IMR-90 (cell line): ENCODE data around the gene KCNMB2. TPM values are rescaled to one million over a fixed set of nuclear protein-coding genes. Genes with fewer than 3 reads are reported as not detected.

Experiments
- ATAC-seq: fragments of 200-7000 bp; cut with Tn5 transposase; 2 replicates; pipeline ENCODE4 v1.9.1; 2020; ENCODE audit warnings: low read depth, mild to moderate bottlenecking, moderate library complexity
- BruUV-seq: library from RNA; stranded (reverse); fragments of 400-500 nt; replicated peaks from 2 replicates; lab custom pipeline; 2021; lab: Mats Ljungman, UMichigan
- CTCF ChIA-PET: fragments of 300-600 bp; formaldehyde crosslinking; extraction: SDS; loops from one replicate; lab custom pipeline; 2021; ENCODE audit warnings: antibody characterized with exemption; lab: Yijun Ruan, JAX
- POLR2A ChIA-PET: fragments of 300-600 bp; sonication (Branson Sonifier 250); formaldehyde crosslinking; loops from one replicate; lab custom pipeline; 2022; ENCODE audit warnings: antibody characterized with exemption; ENCODE audit not compliant: unreplicated experiment; lab: Charles Lee
- DNase-seq: peaks from one replicate; pipeline ENCODE4 v3.0.0; 2013
- H2AFZ ChIP-seq: replicated peaks from 2 replicates; pipeline ENCODE3; 2013; ENCODE audit warnings: low read length, mild to moderate bottlenecking; ENCODE audit not compliant: poor library complexity
- H2AK5ac ChIP-seq: 2 replicates; pipeline ENCODE4 v1.6.1; 2013; ENCODE audit warnings: low read depth, low read length, inconsistent platforms
- H2AK9ac ChIP-seq: replicated peaks from 2 replicates; pipeline ENCODE3; 2013; ENCODE audit warnings: mild to moderate bottlenecking, low read depth, low read length, moderate library complexity; ENCODE audit not compliant: poor library complexity
- H2BK120ac ChIP-seq: 2 replicates; pipeline ENCODE4 v1.6.1; 2013; ENCODE audit warnings: low read depth, low read length, inconsistent platforms
- H2BK15ac ChIP-seq: 3 replicates; pipeline ENCODE4 v1.6.1; 2013; ENCODE audit warnings: low read depth, low read length, inconsistent platforms
- H2BK20ac ChIP-seq: 2 replicates; pipeline ENCODE4 v1.6.1; 2013; ENCODE audit warnings: low read depth, mild to moderate bottlenecking, inconsistent platforms, low read length, moderate library complexity
- H2BK5ac ChIP-seq: 2 replicates; pipeline ENCODE4 v1.6.1; 2013; ENCODE audit warnings: mild to moderate bottlenecking, low read depth, low read length, inconsistent platforms; ENCODE audit not compliant: poor library complexity, severe bottlenecking
- H3K14ac ChIP-seq: replicated peaks from 2 replicates; pipeline ENCODE4 v1.6.1; 2013; ENCODE audit warnings: low read depth, low read length, inconsistent platforms
- H3K18ac ChIP-seq: 2 replicates; pipeline ENCODE4 v1.6.1; 2013; ENCODE audit warnings: low read depth, low read length, control low read depth
- H3K23ac ChIP-seq: 2 replicates; pipeline ENCODE4 v1.6.1; 2013; ENCODE audit warnings: low read depth, low read length, inconsistent platforms
- H3K27ac ChIP-seq: 2 replicates; pipeline ENCODE4 v1.5.1; 2013; ENCODE audit warnings: mild to moderate bottlenecking, control low read depth, low read length; ENCODE audit not compliant: insufficient read depth
- H3K27me3 ChIP-seq: 2 replicates; pipeline ENCODE4 v1.6.1; 2013; ENCODE audit warnings: low read length; ENCODE audit not compliant: control insufficient read depth, insufficient read depth
- H3K36me3 ChIP-seq: 2 replicates; pipeline ENCODE4 v1.6.1; 2013; ENCODE audit warnings: low read length, mixed read lengths; ENCODE audit not compliant: control insufficient read depth, insufficient read depth
- H3K4ac ChIP-seq: 2 replicates; pipeline ENCODE4 v1.6.1; 2013; ENCODE audit warnings: low read depth, low read length, inconsistent platforms
- H3K4me1 ChIP-seq: 2 replicates; pipeline ENCODE4 v1.6.1; 2013; ENCODE audit warnings: low read length, mixed read lengths; ENCODE audit not compliant: control insufficient read depth, insufficient read depth
- H3K4me2 ChIP-seq: 2 replicates; pipeline ENCODE4 v1.6.1; 2013; ENCODE audit warnings: low read depth, mild to moderate bottlenecking, control low read depth, low read length, moderate library complexity
- H3K4me3 ChIP-seq: 2 replicates; pipeline ENCODE4 v1.5.1; 2013; ENCODE audit warnings: low read depth, mild to moderate bottlenecking, control low read depth, low read length, moderate library complexity; ENCODE audit not compliant: insufficient read depth
- H3K56ac ChIP-seq: 2 replicates; pipeline ENCODE4 v1.6.1; 2013; ENCODE audit warnings: low read length, inconsistent platforms; ENCODE audit not compliant: insufficient read depth; ENCODE audit errors: extremely low read depth
- H3K79me1 ChIP-seq, 2 experiments: 2 replicates each; pipeline ENCODE4 v1.6.1; 2013; ENCODE audit warnings: low read length in 2 of 2, inconsistent platforms in 1 of 2, low read depth in 1 of 2
- H3K9ac ChIP-seq: 2 replicates; pipeline ENCODE4 v1.6.1; 2013; ENCODE audit warnings: low read depth, low read length, control low read depth
- H3K9me1 ChIP-seq: 2 replicates; pipeline ENCODE4 v1.6.1; 2013; ENCODE audit warnings: low read length, inconsistent platforms; ENCODE audit not compliant: insufficient read depth
- H3K9me3 ChIP-seq: 2 replicates; pipeline ENCODE4 v1.6.1; 2013; ENCODE audit warnings: low read length; ENCODE audit not compliant: control insufficient read depth, insufficient read depth
- H4K20me1 ChIP-seq: 2 replicates; pipeline ENCODE4 v1.6.1; 2013; ENCODE audit warnings: low read length, inconsistent platforms; ENCODE audit not compliant: insufficient read depth
- H4K5ac ChIP-seq: 2 replicates; pipeline ENCODE4 v1.6.1; 2013; ENCODE audit warnings: mild to moderate bottlenecking, low read depth, low read length, control low read depth
- H4K8ac ChIP-seq, 2 experiments: 2 replicates each; pipeline ENCODE4 v1.6.1; 2013; ENCODE audit warnings: low read depth in 2 of 2, low read length in 2 of 2, control low read depth in 1 of 2, inconsistent platforms in 1 of 2
- H4K91ac ChIP-seq: 2 replicates; pipeline ENCODE4 v1.6.1; 2013; ENCODE audit warnings: low read depth, low read length, inconsistent platforms; ENCODE audit not compliant: insufficient read depth
- BHLHE40 ChIP-seq: fragments of 150-350 bp; IDR thresholded peaks from 2 replicates; pipeline ENCODE4 v1.6.1; 2016; ENCODE audit warnings: mild to moderate bottlenecking, low read depth, low read length
- CEBPB ChIP-seq: IDR thresholded peaks from 2 replicates; pipeline ENCODE4 v1.6.1; 2012; ENCODE audit warnings: low read depth, low read length, improper control_type of control experiment
- CHD1 ChIP-seq: IDR thresholded peaks from 2 replicates; pipeline ENCODE4 v1.6.1; 2012; ENCODE audit warnings: low read depth, low read length, improper control_type of control experiment
- CTCF ChIP-seq: conservative IDR thresholded peaks from 2 replicates; pipeline ENCODE4 v1.5.1; 2012; ENCODE audit warnings: mild to moderate bottlenecking, low read depth, low read length, improper control_type of control experiment
- ELK1 ChIP-seq: fragments of 150-350 bp; IDR thresholded peaks from 2 replicates; pipeline ENCODE4 v1.6.1; 2016; ENCODE audit warnings: low read depth, mild to moderate bottlenecking, low read length, moderate library complexity, borderline replicate concordance
- FOS ChIP-seq: fragments of 150-350 bp; IDR thresholded peaks from 2 replicates; pipeline ENCODE4 v1.6.1; 2016; ENCODE audit warnings: low read depth, low read length
- MAZ ChIP-seq: IDR thresholded peaks from 2 replicates; pipeline ENCODE4 v1.6.1; 2012; ENCODE audit warnings: low read depth, mild to moderate bottlenecking, low read length, improper control_type of control experiment, moderate library complexity, borderline replicate concordance
- MXI1 ChIP-seq: IDR thresholded peaks from 2 replicates; pipeline ENCODE4 v1.6.1; 2012; ENCODE audit warnings: low read depth, mild to moderate bottlenecking, low read length, moderate library complexity, borderline replicate concordance
- NFE2L2 ChIP-seq: fragments of 150-350 bp; IDR thresholded peaks from 2 replicates; pipeline ENCODE4 v1.6.1; 2016; ENCODE audit warnings: low read depth, mild to moderate bottlenecking, low read length
- RCOR1 ChIP-seq: IDR thresholded peaks from 2 replicates; pipeline ENCODE4 v1.6.1; 2012; ENCODE audit warnings: mild to moderate bottlenecking, low read length, improper control_type of control experiment; ENCODE audit not compliant: insufficient replicate concordance
- RFX5 ChIP-seq: IDR thresholded peaks from 2 replicates; pipeline ENCODE4 v1.8.0; 2012; ENCODE audit warnings: low read depth, mild to moderate bottlenecking, low read length, moderate library complexity
- USF2 ChIP-seq: fragments of 150-350 bp; IDR thresholded peaks from 2 replicates; pipeline ENCODE4 v1.6.1; 2017; ENCODE audit warnings: mild to moderate bottlenecking, antibody characterized with exemption, low read length, low read depth
- WGBS, 2 experiments: methylation state at CpG; one replicate each; pipeline versions ENCODE4 v1.1.5 to v1.1.7; 2013; ENCODE audit warnings: missing lambda C conversion rate in 2 of 2; ENCODE audit not compliant: insufficient read length in 1 of 2; ENCODE audit errors: extremely low coverage in 2 of 2; 5-methylcytosine and 5-hydroxymethylcytosine counted together
- dilution Hi-C: fragments of 300-500 bp; cut with HindIII; formaldehyde crosslinking; loops from one replicate; pipeline ENCODE4 v1.14.3; 2018; ENCODE audit warnings: low sequenced_read_pairs; ENCODE audit not compliant: unreplicated experiment
- in situ Hi-C: fragments of 300-500 bp; cut with MboI; formaldehyde crosslinking; loops from 3 replicates; pipeline ENCODE4 v1.14.3; 2019; ENCODE audit warnings: low sequenced_read_pairs, inconsistent platforms, mixed read lengths
- intact Hi-C: fragments of 100-400 bp; cut with micrococcal nuclease; formaldehyde crosslinking; loops from 2 replicates; pipeline ENCODE4 v1.10.0; 2022
- polyA plus RNA-seq, 3 experiments: library from polyadenylated mRNA; depleted of rRNA; stranded (reverse); fragments of >200 nt; gene quantifications; 2 replicates each; pipeline ENCODE4 v1.2.3, GENCODE V29; 2012; ENCODE audit warnings: low replicate concordance in 1 of 3
- total RNA-seq: library from RNA; depleted of rRNA; stranded (reverse); fragments of >200 nt; gene quantifications from 2 replicates; pipeline ENCODE4 v1.2.3, GENCODE V29; 2012

KCNMB2 gene
- total and polyA plus RNA-seq, 2 of the 4 experiments (the other 2 are of a cell fraction): not detected

GRCh38 chr3:178634975-178635374 is 98.7 kb downstream of the KCNMB2 start:
- BruUV-seq: no TSS peak
- no peak overlapping the region for H3K56ac ChIP-seq
- WGBS, 2 experiments: no CpG with 5 or more reads among the region's 1 CpG
- no peaks in the 10 kb centered on the region for H3K27me3 ChIP-seq
- no peak for TF ChIP-seq MXI1
- TF ChIP-seq CTCF: no peak
- TF ChIP-seq RCOR1: no peak
- TF ChIP-seq FOS: no peak
- no peak for TF ChIP-seq USF2
- TF ChIP-seq BHLHE40: no peak
- no peak for TF ChIP-seq CHD1
- TF ChIP-seq ELK1: no peak
- TF ChIP-seq RFX5: no peak
- no peak for TF ChIP-seq MAZ
- no peak for TF ChIP-seq NFE2L2
- no peak for TF ChIP-seq CEBPB
- H4K8ac ChIP-seq: no peak overlapping the region
- no peaks in the 10 kb centered on the region for H3K9me1 ChIP-seq
- H2AFZ ChIP-seq: no peak overlapping the region
- dilution Hi-C loops: no loop called here
- H3K36me3 ChIP-seq: no peaks in the 10 kb centered on the region
- H3K14ac ChIP-seq: no peak overlapping the region
- no peaks in the 10 kb centered on the region for H4K20me1 ChIP-seq
- no peak overlapping the region for H2BK5ac ChIP-seq
- H3K4me2 ChIP-seq: no peak overlapping the region
- CTCF ChIA-PET: interaction anchor here (1.2 kb wide), 1 partner anchor 198 kb away, joined by 3 read pairs; no protein-coding TSS in a partner anchor
- H3K23ac ChIP-seq: no peak overlapping the region
- H2BK20ac ChIP-seq: no peak overlapping the region
- H3K9ac ChIP-seq: no peak overlapping the region
- POLR2A ChIA-PET: no interaction called here
- H3K27ac ChIP-seq: no peak overlapping the region
- no peaks in the 10 kb centered on the region for H3K4me1 ChIP-seq
- in situ Hi-C loops: no loop called here
- H3K9me3 ChIP-seq: no peaks in the 10 kb centered on the region
- no peak overlapping the region for H2BK120ac ChIP-seq
- no peak for DNase-seq
- H2AK9ac ChIP-seq: no peak overlapping the region
- H4K5ac ChIP-seq: no peak overlapping the region
- intact Hi-C loops: no loop called here
- no peak overlapping the region for H3K4me3 ChIP-seq
- H3K4ac ChIP-seq: no peak overlapping the region
- H3K79me1 ChIP-seq: no peaks in the 10 kb centered on the region
- ATAC-seq: no peak
- H4K91ac ChIP-seq: no peak overlapping the region
- H2AK5ac ChIP-seq: no peak overlapping the region
- H3K18ac ChIP-seq: no peak overlapping the region
- H2BK15ac ChIP-seq: no peak overlapping the region
